ENCODE data around the gene KIF5A.

- no peak for TF ChIP-seq CTCF (IDR thresholded peaks at IDR 0.05)
- no peak for TF ChIP-seq POLR2A (IDR thresholded peaks at IDR 0.05)
These were observed 81.8 kb downstream of the KIF5A start for GRCh38 chr12:57631566-57632072.
